Motor neuron (in vitro differentiated cells): Measurements from ENCODE around the gene ZSWIM1. TPM values are rescaled to one million over a fixed set of nuclear protein-coding genes. Genes with fewer than 3 reads are reported as not detected.
"Not testable (repeated sequence)": the region's sequence is repeated elsewhere in the genome, so short reads cannot be mapped to it uniquely, and the experiment has no call there.

Source experiments
- ATAC-seq, 8 experiments: fragments of 200-7000 bp; cut with Tn5 transposase; replicated peaks in 6 of 8; 2 replicates each; pipeline ENCODE4 v1.8.0; 2021; ENCODE audit warnings: mild to moderate bottlenecking in 8 of 8, moderate library complexity in 8 of 8
- H3K27ac ChIP-seq, 2 donors: fragments of 250-450 bp; sonication (Bioruptor Pico); 2 replicates each; pipeline ENCODE4 v1.9.0; 2021; ENCODE audit warnings: antibody characterized with exemption in 2 of 2, mild to moderate bottlenecking in 2 of 2, moderate library complexity in 1 of 2
- H3K4me1 ChIP-seq, 2 donors: fragments of 250-450 bp; sonication (Bioruptor Pico); replicated peaks in 1 of 2; 2 replicates each; pipeline ENCODE4 v1.6.1; 2021; ENCODE audit warnings: antibody characterized with exemption in 2 of 2, mild to moderate bottlenecking in 2 of 2, moderate library complexity in 1 of 2
- H3K4me3 ChIP-seq, 5 donors: fragments of 250-450 bp; sonication (Bioruptor Pico); 2 replicates each; pipeline ENCODE4 v1.9.0; 2021; ENCODE audit warnings: antibody characterized with exemption in 5 of 5, mild to moderate bottlenecking in 5 of 5, moderate library complexity in 4 of 5
- WGBS, 10 experiments: fragments of 450-650 bp; shearing (Covaris generic); methylation state at CpG; one replicate each; pipeline ENCODE4 v1.0.0; 2022; 5-methylcytosine and 5-hydroxymethylcytosine counted together
- in situ Hi-C, 9 experiments: fragments of 400-800 bp; cut with MboI; loops; one replicate each; pipeline ENCODE4 v1.15.0; 2021; ENCODE audit warnings: low sequenced_read_pairs in 9 of 9, low pct_unique_long_range_greater_than_20kb in 2 of 9; ENCODE audit not compliant: unreplicated experiment in 9 of 9
- total RNA-seq, 8 experiments: library from RNA; unstranded; fragments of 300-600 nt; gene quantifications; 2 replicates each; pipeline versions ENCODE4 v1.2.3 to v1.2.4, GENCODE V29; 2022

Gene ZSWIM1
- total RNA-seq, 8 experiments from 2014 or later, result 6.6 to 12.3 (median 8.9) TPM

GRCh38 chr20:45897289-45897688 lies 16.3 kb downstream of the ZSWIM1 start:
- 90 to 100% (median 96%) methylated on average over 1 to 2 of the region's 2 CpGs; no CpG with 5 or more reads in 4 of the 10 experiments for WGBS, 10 experiments
- H3K27ac ChIP-seq, result no peak overlapping the region
- in situ Hi-C loops, result no loop called here
- no peak for ATAC-seq
- H3K4me1 ChIP-seq, result no peaks in the 10 kb centered on the region
- no peak overlapping the region for H3K4me3 ChIP-seq

GRCh38 chr20:45897692-45898091 lies 16.7 kb downstream of the ZSWIM1 start:
- peak in 1 of 8 experiments; percentile 5 for ATAC-seq
- 40 to 100% (median 95%) methylated on average over 1 to 7 of the region's 7 CpGs; no CpG with 5 or more reads in 4 of the 10 experiments for WGBS, 10 experiments
- no peaks in the 10 kb centered on the region for H3K4me1 ChIP-seq
- no peak overlapping the region for H3K4me3 ChIP-seq
- in situ Hi-C loops, result no loop called here
- H3K27ac ChIP-seq, result no peak overlapping the region

GRCh38 chr20:45898285-45898684 lies 17.3 kb downstream of the ZSWIM1 start:
- Histone ChIP-seq H3K27ac (no peak overlapping the region), H3K4me1 (no peaks in the 10 kb centered on the region), H3K4me3 (no peak overlapping the region)
- ATAC-seq, result peak in 2 of 8 experiments; percentile 7 to 24
- in situ Hi-C loops, result no loop called here
- 60 to 80% (median 71%) methylated on average over 1 to 3 of the region's 12 CpGs; no CpG with 5 or more reads in 6 of the 10 experiments for WGBS, 10 experiments

GRCh38 chr20:45899046-45899835 lies 18.2 kb downstream of the ZSWIM1 start:
- in situ Hi-C loops, result no loop called here

GRCh38 chr20:45901332-45901731 lies 20.3 kb downstream of the ZSWIM1 start:
- H3K4me3 ChIP-seq, ATAC-seq, H3K27ac ChIP-seq, in situ Hi-C loops, H3K4me1 ChIP-seq: not testable (repeated sequence)
- WGBS, 10 experiments, result 80 to 100% (median 98%) methylated on average over 1 to 5 of the region's 6 CpGs; no CpG with 5 or more reads in 4 of the 10 experiments

More at GRCh38 chr20:45899046-45899835, 18.2 kb downstream of the ZSWIM1 start:
- no peaks in the 10 kb centered on the region for H3K4me1 ChIP-seq
- ATAC-seq, result peak in 4 of 8 experiments; percentile 18 to 29 (median 24)
- WGBS, 10 experiments, result 86 to 100% (median 94%) methylated on average over 1 to 6 of the region's 13 CpGs; no CpG with 5 or more reads in 5 of the 10 experiments
- no peak overlapping the region for H3K4me3 ChIP-seq
- H3K27ac ChIP-seq, result no peak overlapping the region

- 60 to 100% (median 95%) methylated on average over 1 to 5 of the region's 14 CpGs; no CpG with 5 or more reads in 4 of the 10 experiments for WGBS, 10 experiments
- Histone ChIP-seq H3K4me1 (no peaks in the 10 kb centered on the region), H3K27ac (no peak overlapping the region), H3K4me3 (no peak overlapping the region)
- in situ Hi-C loops, result no loop called here
- peak in 2 of 8 experiments; percentile 7 to 15 for ATAC-seq
Measured at GRCh38 chr20:45902199-45902701, 21.2 kb downstream of the ZSWIM1 start.

GRCh38 chr20:45904583-45905504 lies 23.8 kb downstream of the ZSWIM1 start:
- H3K4me1 ChIP-seq, result peaks cover 0 to 6% of the 10 kb centered on the region in 2 donors
- H3K4me3 ChIP-seq, result no peak overlapping the region
- WGBS, 10 experiments, result 64 to 91% (median 80%) methylated on average over 1 to 7 of the region's 16 CpGs; no CpG with 5 or more reads in 3 of the 10 experiments
- no peak overlapping the region for H3K27ac ChIP-seq
- in situ Hi-C loops, result no loop called here
- ATAC-seq, result peak in 5 of 8 experiments; percentile 16 to 81 (median 31)

- Histone ChIP-seq H3K27ac (no peak overlapping the region), H3K4me1 (peaks cover 0 to 10% of the 10 kb centered on the region in 2 donors), H3K4me3 (no peak overlapping the region)
- WGBS, 10 experiments, result 29 to 100% (median 90%) methylated on average over 1 to 7 of the region's 8 CpGs; no CpG with 5 or more reads in 1 of the 10 experiments
- in situ Hi-C loops, result no loop called here
- peak in 4 of 8 experiments; percentile 9 to 31 (median 20) for ATAC-seq
Measured at GRCh38 chr20:45905505-45906079, 24.6 kb downstream of the ZSWIM1 start.

- no peak for ATAC-seq
- no peak overlapping the region for H3K27ac ChIP-seq
- no peak overlapping the region for H3K4me3 ChIP-seq
- peaks cover 2 to 11% of the 10 kb centered on the region in 2 donors for H3K4me1 ChIP-seq
- in situ Hi-C loops, result no loop called here
- 82 to 100% (median 97%) methylated on average over 1 to 6 of the region's 17 CpGs; no CpG with 5 or more reads in 2 of the 10 experiments for WGBS, 10 experiments
Measured at GRCh38 chr20:45907219-45907948, 26.4 kb downstream of the ZSWIM1 start.

- Histone ChIP-seq H3K4me1 (peaks cover 7 to 15% of the 10 kb centered on the region in 2 donors), H3K27ac (no peak overlapping the region), H3K4me3 (no peak overlapping the region)
- WGBS, 10 experiments, result 83 to 100% (median 100%) methylated on average over 1 to 2 of the region's 2 CpGs; no CpG with 5 or more reads in 5 of the 10 experiments
- no peak for ATAC-seq
- in situ Hi-C loops, result no loop called here
Measured at GRCh38 chr20:45908084-45908483, 27.1 kb downstream of the ZSWIM1 start.

GRCh38 chr20:45909336-45909808 lies 28.3 kb downstream of the ZSWIM1 start:
- no peak for ATAC-seq
- Histone ChIP-seq H3K4me3 (no peak overlapping the region), H3K27ac (no peak overlapping the region), H3K4me1 (peaks cover 7 to 15% of the 10 kb centered on the region in 2 donors)
- in situ Hi-C loops, result no loop called here
- WGBS, 10 experiments, result 40 to 97% (median 91%) methylated on average over 1 to 6 of the region's 12 CpGs; no CpG with 5 or more reads in 5 of the 10 experiments
